NCI-H748 (cell line): ENCODE measurements around the gene GREM1.

Experiments
- DNase-seq: peaks from one replicate; lab custom pipeline; 2025; ENCODE audit not compliant: unreplicated experiment; lab: John Stamatoyannopoulos, UW

The GREM1 gene

DNA sequence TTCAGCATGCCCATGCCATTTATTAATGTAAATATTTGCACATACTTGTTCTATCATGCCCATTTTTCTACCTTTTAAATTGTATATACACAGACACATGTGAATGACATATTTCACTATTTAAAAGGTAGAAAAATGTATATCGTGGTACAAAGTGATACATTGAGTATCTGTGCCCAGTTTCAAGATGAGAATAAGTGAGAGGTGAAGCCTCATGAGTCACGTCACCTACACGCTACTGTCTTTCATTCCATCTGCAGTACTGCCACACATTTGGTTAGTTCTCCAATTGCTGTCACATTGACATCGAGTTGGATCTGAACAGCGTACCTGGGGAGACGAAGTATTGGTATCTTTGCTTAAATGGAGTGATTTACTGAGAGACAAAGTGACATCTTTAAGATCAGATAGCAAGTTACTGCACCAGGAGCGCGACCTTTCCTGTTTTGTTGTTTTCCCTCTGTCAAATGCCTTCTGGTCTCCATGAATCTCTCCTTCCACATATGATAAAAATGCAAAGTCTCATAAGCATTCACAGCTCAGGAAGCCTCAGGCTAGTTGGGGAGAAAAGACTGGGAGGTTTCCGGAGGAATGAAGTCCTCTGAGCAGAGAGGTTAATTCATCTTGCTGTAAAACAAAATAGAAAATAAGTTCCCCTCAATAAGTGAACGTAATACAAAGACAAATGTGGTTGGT is 12.0 kb downstream of the GREM1 start:
- no peak for DNase-seq

DNA sequence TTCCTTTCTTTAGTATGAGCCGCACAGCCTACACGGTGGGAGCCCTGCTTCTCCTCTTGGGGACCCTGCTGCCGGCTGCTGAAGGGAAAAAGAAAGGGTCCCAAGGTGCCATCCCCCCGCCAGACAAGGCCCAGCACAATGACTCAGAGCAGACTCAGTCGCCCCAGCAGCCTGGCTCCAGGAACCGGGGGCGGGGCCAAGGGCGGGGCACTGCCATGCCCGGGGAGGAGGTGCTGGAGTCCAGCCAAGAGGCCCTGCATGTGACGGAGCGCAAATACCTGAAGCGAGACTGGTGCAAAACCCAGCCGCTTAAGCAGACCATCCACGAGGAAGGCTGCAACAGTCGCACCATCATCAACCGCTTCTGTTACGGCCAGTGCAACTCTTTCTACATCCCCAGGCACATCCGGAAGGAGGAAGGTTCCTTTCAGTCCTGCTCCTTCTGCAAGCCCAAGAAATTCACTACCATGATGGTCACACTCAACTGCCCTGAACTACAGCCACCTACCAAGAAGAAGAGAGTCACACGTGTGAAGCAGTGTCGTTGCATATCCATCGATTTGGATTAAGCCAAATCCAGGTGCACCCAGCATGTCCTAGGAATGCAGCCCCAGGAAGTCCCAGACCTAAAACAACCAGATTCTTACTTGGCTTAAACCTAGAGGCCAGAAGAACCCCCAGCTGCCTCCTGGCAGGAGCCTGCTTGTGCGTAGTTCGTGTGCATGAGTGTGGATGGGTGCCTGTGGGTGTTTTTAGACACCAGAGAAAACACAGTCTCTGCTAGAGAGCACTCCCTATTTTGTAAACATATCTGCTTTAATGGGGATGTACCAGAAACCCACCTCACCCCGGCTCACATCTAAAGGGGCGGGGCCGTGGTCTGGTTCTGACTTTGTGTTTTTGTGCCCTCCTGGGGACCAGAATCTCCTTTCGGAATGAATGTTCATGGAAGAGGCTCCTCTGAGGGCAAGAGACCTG is 13.2 kb downstream of the GREM1 start:
- DNase-seq = peak; percentile 78

DNA sequence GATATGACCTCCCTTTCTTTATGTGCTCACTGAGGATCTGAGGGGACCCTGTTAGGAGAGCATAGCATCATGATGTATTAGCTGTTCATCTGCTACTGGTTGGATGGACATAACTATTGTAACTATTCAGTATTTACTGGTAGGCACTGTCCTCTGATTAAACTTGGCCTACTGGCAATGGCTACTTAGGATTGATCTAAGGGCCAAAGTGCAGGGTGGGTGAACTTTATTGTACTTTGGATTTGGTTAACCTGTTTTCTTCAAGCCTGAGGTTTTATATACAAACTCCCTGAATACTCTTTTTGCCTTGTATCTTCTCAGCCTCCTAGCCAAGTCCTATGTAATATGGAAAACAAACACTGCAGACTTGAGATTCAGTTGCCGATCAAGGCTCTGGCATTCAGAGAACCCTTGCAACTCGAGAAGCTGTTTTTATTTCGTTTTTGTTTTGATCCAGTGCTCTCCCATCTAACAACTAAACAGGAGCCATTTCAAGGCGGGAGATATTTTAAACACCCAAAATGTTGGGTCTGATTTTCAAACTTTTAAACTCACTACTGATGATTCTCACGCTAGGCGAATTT is 14.9 kb downstream of the GREM1 start:
- no peak for DNase-seq

DNA sequence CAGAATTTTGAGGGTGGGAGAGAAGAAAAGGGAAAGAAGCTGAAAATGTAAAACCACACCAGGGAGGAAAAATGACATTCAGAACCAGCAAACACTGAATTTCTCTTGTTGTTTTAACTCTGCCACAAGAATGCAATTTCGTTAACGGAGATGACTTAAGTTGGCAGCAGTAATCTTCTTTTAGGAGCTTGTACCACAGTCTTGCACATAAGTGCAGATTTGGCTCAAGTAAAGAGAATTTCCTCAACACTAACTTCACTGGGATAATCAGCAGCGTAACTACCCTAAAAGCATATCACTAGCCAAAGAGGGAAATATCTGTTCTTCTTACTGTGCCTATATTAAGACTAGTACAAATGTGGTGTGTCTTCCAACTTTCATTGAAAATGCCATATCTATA is 15.5 kb downstream of the GREM1 start:
- DNase-seq = no peak

DNA sequence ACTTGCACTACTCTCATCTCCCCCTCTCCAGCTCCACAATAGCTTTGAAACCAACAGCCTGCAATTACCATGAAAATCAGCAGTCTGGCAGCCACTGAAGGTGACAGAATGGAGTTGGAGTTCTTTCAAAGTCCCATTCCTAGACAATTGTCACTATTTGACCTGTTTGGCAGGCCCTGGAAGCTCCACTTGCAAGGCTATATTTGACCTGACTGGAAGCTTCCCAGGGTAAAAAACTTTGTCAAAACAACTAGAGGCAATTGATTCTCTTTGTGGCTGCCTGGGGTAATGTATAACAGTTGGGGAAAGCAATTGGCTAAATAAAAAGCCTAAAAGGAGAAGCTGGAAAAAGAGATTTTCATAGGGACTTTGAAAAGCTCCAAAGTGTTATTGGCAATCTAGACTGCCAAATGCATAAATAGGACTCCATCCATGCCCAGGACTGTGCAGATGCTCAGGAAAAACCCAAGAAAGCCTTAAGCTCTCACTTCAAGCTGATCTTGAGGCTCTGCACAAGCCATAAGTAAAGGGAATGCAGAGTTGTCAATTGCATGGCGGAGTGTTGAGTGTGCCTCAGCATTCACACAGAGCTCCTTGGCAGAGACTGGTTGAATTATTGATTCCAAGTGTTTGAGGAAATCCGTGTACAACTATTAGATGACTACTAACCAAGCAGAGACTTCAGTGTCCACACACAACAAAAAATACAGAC is 18.3 kb downstream of the GREM1 start:
- DNase-seq = no peak

DNA sequence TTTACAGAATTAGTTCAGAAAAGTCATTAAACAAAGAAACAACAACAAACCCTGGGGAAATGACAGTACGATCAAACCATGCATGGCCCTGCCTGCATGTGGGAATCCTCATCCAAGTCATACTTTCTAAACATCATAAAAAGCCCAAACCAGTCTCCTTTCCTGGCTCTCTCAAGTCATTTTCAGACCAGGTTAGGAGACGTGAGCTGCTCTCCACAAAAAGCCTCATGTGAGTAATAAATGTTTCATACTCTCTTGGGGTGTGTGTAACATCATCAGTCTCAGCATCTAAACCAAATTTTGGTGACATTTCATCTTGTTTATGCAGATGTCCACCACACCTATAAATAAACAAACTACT is 18.9 kb downstream of the GREM1 start:
- no peak for DNase-seq

DNA sequence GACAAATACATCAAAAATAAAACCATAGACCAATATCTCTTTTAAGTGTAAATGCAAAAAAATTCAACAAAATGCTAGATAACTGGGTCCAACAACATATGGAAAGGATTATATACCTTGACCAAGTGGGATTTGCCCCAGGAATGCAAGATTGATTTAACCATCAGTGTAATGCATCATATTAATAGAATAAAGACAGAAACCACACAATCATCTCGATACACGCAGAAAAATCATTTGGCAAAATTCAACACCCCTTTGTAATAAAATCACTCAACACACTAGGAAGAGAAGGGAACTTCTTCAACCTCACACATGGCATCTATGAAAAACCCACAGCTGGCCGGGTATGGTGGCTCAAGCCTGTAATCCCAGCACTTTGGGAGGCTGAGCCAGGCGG is 19.5 kb downstream of the GREM1 start:
- DNase-seq = no peak

DNA sequence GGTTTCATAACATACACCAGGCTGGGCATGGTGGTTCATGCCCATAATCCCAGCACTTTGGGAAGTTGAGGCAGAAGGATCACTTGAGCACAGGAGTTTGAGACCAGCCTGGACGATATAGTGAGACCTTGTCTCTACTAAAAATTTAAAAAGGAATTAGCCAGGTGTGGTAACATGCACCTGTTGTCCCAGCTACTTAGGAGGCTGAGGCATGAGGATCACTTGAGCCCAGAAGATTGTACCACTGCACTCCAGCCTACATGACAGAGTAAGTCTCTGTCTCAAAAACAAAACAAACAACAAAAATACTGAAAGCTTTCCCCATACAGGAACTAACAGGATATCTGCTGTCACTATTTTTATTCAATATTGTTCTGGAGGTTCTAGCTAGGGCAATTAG is 20.9 kb downstream of the GREM1 start:
- DNase-seq = no peak

DNA sequence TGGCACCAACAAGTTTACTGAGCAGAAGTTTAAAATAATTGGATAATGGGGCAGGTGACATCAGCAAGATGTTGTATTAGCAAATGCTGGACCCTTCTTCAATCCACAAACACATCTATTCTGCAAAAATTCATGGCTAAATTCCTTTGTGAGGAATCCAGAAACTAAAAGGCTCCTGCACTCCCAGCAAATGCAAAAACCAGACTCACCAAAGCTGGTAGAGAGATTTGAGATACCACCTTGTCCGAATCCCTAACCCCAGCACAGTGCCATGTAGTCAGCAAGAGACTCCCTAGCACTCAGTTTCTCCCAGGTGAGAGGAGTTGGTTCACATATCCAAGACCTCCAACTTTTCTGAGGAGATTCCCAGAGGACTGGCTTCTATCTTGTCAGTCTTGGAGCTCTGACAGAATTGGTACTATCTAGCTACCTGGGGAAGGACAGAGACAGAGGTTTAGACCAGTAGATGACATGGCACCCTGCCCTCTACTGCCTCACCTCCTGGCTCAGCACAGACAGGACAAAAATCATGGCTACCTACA is 21.8 kb downstream of the GREM1 start:
- no peak for DNase-seq

DNA sequence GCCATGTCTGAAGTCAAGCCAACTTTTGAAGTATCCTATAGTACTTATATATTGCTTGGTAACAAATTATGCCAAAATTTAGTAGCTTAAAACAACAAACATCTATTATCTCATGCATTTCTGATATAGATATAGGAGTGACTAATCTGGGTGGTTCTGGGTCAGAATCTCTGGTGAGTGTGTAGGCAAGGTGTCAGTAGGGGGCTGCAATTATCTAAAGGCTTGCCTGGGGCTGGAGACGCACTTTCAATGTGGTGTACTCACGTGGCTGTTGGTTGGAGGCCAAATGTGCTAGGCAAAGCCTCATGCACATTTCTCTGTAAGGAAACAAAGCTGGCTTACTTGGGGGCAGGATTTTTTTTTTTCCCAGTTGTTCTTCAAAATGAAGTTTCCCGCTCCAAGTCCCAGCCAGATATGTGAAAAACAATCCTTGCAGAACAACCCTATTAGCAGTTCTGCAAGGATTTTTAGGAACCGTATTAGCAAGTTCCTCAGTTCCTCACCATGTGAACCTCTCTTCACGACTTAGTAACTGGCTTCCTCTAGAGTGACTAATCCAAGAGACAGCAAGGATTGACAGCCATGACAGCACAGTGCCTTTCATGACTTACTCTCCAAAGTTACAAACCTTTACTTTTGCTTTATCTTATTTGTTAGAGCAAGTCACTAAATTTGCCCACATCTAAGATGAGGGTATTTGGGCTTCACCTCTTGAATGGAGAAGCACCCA is 25.8 kb downstream of the GREM1 start:
- DNase-seq = no peak

DNA sequence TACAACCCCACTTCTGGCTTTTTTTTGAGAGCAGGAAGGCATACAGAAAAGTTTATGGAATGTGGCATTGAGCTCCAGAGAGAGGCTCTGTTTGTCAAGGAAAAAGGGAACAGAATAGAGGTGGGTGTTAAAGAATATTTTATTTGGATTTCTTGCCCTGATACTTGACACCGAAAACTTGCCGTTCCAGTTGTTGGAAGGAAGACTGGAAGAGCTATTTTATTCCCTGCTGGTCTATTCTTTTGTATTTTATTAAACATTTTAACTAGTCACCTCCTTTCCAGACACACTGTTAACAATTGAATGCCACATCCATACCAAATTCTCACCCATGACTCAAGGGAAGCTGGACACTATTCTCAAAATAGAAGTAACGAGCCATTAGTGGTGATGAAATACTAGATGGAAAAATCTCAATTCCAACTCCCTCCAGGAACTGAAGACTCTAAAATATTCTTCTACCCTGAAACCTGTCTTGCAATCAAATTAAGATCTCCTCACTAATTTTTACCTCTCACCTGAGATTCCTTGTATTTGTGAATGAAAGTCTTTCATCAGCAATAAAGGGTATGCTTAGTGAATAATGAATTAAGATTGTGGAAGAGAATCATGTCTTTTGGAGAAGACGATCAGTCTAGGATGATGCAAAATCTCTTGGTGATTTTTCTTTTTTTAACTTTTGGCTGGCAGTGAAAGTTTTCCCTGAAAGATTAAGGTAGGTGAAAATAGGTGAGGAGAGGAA is 28.5 kb downstream of the GREM1 start:
- DNase-seq = no peak

DNA sequence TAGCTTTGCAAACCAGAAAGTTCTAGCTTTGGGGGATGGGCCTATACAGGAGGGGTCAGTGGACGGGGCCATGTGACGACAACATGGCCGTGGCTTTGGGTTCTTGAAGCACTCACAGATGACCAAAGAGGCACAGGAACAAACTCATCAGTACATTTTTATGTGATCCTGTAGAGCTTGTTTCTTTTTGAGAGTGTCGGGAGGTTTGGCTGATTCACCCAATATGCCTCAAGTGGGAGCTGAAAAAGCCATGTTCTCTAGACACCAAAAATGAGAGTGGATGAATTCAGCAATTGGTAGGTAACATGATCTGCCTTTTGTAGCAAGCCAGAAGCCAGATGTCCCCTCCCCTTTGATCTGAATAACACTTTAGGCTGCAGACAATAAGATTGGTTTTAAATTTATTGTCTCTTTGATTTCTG is 30.1 kb downstream of the GREM1 start:
- peak; percentile 3 for DNase-seq

DNA sequence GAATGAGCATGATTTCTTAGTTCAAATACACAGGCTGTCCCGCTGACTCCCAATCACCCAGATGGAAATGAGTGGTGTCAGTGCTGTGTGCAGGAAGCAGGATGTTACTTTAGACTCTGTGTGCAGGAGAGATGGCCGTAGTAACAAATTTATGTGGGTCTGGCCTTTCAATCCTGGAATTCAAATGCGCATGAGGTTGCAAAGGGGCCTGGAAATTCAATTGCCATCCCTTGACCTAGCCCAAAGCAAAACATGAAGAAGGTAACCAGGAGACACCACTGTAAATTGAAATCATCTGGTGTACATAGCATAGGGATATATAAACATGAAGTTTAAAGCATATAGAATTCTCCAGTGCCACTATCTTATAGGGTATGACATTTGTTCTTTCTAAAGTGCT is 33.2 kb downstream of the GREM1 start:
- DNase-seq = no peak

DNA sequence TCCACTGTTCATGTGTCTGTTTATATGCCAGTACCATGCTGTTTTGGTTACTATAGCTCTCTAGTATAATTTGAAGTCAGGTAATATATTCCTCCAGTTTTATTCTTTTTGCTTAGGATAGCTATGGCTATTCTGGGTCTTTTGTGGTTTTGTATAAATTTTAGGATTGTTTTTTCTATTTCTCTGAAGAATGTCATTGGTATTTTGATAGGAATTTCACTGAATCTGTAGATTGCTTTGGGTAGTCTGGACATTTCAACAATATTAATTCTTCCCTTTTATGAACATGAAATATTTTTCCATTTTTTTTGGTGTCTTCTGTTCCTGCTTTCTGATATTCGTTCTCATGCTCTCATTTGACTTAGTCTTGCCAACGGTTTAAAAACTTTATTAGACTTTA is 39.6 kb downstream of the GREM1 start:
- DNase-seq = no peak

DNA sequence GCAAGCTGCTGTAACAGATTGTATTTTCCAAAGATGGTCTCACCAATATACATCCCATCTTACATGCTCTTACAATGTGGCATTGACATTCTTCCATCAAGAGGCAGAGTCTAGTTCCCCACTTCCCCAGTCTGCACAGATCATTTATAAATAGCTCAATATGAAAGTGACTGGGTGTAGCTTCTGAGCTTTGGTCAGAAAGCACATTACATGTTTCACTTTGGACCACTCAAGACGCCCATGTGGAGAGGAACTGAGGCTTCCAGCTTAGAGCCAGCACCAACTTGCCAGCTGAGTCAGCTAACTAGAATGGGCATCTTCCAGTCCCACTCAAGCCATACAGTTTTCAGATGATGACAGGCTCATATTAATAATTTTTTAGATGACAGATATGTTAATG is 45.5 kb downstream of the GREM1 start:
- no peak for DNase-seq

DNA sequence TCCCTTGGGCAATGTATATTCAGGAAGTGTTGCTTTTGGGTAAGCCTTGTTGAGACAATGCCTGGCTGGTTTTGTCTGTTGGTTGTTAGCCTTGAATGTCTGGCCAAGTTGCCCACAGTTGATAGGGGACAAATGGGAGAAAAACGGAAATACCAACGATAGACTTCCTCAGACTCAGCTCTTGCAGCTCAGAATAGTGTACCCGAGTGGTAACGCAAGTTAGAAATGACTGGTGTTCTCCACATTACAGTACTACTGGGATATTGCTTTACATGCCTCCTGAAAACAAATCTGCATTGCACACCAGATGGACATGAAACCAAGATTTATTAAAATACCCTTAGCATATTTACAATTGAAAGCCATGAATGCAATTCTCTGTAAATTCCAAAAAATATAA is 47.4 kb downstream of the GREM1 start:
- DNase-seq = no peak

DNA sequence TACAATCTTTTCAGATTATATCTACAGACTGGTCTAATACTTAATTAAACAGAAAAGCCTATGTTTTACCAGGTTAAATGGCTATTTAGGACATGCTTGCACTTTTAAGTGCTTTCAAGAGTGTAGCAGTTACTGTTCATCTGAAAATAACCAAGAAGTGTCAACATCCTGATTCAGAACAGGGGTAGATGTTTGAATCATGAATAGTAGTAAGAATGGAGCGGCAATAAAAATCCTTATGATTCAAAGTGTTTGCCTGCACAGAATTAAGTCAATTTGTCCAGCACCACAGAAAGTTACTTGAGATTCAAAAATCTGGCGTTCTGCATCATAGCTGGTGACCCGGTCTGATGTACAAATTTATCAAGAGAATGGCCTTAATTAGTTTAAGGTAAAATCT is 48.3 kb downstream of the GREM1 start:
- no peak for DNase-seq

DNA sequence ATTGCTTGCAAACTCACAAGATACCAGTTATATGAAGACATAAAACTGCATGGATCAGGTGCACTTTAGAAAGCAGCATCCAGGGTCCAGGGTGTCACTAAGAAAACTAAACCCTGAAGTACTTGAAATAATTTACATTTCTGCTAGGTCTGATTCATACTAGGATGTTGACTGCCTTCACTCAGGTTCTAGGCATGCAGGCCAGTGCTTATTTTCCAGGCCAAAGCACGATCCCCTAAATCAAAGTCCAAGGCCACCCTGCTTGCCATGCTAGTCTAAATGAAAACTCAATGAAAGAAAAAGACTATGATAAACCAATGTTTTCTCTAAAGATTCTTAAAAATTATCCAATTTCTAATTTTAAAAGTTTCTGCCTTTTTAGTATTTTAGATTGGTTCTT is 49.4 kb downstream of the GREM1 start:
- DNase-seq = no peak

DNA sequence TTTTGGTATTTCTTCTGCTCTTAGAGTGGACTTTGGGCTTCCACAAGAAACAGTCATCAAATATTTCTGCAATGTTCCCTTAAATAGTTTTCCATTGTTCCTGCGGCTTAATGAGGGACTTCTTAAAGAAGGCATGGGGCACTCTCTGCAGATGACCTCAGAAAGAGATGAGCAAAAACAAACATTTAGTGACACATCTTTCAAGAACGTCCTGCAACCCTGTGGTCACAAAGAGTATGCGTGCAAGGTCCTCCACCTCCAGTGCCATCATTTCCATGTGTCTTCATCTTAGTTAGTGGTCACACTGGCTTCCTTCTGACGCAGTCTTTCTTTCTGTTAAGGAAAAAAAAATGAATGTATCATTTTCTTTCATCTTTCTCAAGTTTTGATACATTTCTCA is 56.2 kb downstream of the GREM1 start:
- no peak for DNase-seq

DNA sequence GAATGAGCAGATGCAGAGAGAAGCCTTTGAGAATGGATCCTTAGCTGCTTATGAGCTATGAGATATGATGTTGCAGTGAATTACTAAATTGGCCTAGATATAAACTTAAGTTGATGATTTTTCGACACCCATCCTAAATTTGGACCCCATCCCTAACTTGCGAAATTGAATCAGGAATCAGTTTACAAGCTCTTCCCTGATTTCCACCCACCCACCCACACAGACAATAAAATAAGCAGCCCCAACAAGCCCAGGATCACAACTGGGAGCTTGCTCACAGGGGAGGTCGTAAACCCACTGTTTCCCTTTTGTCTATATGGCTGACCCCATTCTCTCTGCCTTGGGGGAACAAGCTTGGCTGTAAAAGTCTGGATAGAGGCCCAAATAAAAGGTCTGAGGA is 57.3 kb downstream of the GREM1 start:
- DNase-seq = no peak
